Activated CD8-positive, alpha-beta T cell treated with anti-CD3 and anti-CD28 coated beads, Interleukin-2, amount 10 ng/mL, durations not matched to agents 7 days and 5 days (primary cell): ENCODE data around the gene ADAMTSL5. TPM values are rescaled to one million over a fixed set of nuclear protein-coding genes. Genes with fewer than 3 reads are reported as not detected.
"Not testable (repeated sequence)": the region's sequence is repeated elsewhere in the genome, so short reads cannot be mapped to it uniquely, and the experiment has no call there.

Source experiments
- ATAC-seq: fragments of 150-1000 bp; cut with Tn5 transposase; one replicate; pipeline ENCODE4 v1.10.0; 2021; ENCODE audit warnings: moderate library complexity
- CTCF ChIA-PET: fragments of 350-600 bp; sonication (Branson Sonifier 250); formaldehyde crosslinking; loops from one replicate; lab custom pipeline; 2021; ENCODE audit warnings: antibody characterized with exemption; lab: Charles Lee
- POLR2A ChIA-PET: fragments of 350-600 bp; sonication (Branson Sonifier 250); formaldehyde crosslinking; loops from one replicate; lab custom pipeline; 2021; ENCODE audit warnings: antibody characterized with exemption; lab: Charles Lee
- DNase-seq: peaks from one replicate; pipeline ENCODE4 v3.0.0-alpha.2; 2020
- H3K27ac Mint-ChIP-seq: one replicate; pipeline ENCODE4 v1.8.0; 2021; ENCODE audit warnings: mild to moderate bottlenecking, mixed read lengths
- H3K27me3 Mint-ChIP-seq: one replicate; pipeline ENCODE4 v1.8.0; 2021; ENCODE audit warnings: low read depth, mixed read lengths
- H3K36me3 Mint-ChIP-seq: one replicate; pipeline ENCODE4 v1.8.0; 2021; ENCODE audit warnings: low read depth, mixed read lengths
- H3K4me1 Mint-ChIP-seq: one replicate; pipeline ENCODE4 v1.8.0; 2021; ENCODE audit warnings: low read depth, mixed read lengths
- H3K4me3 Mint-ChIP-seq: one replicate; pipeline ENCODE4 v1.8.0; 2021; ENCODE audit warnings: mild to moderate bottlenecking, mixed read lengths
- H3K9me3 Mint-ChIP-seq: one replicate; pipeline ENCODE4 v1.8.0; 2022; ENCODE audit warnings: mixed read lengths; ENCODE audit not compliant: insufficient read depth
- total RNA-seq, 2 experiments: library from RNA; stranded (reverse); gene quantifications; one replicate each; pipeline ENCODE4 v1.2.3, GENCODE V29; 2021

The ADAMTSL5 gene
- total RNA-seq, 2 experiments from 2014 or later = 2.8 to 3.9 TPM

DNA sequence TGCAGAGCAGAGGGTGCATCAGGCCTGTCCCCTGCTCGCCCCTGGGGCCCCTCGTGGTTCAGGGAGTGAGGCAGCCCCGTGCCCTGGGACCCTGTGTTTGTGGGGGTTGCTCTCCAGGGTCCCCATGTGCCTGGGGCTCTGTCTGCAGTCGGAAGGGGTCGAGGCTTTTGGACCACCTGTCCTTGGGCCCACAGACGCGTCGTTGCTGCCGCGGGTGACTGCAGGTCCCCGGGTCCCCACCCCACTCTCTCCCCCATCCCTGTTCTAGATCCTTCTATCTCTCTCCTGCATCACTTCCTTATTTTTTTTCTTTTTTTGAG, 24.6 kb downstream of the ADAMTSL5 start:
- no peak overlapping the region for H3K27ac Mint-ChIP-seq
- peaks cover 5% of the 10 kb centered on the region for H3K27me3 Mint-ChIP-seq
- CTCF ChIA-PET = interaction anchor here (1.1 kb wide), 1 partner anchor 222 kb away, joined by 4 read pairs; no protein-coding TSS in a partner anchor
- POLR2A ChIA-PET = no interaction called here
- H3K9me3 Mint-ChIP-seq = no peaks in the 10 kb centered on the region
- no peaks in the 10 kb centered on the region for H3K36me3 Mint-ChIP-seq
- no peak for ATAC-seq
- H3K4me1 Mint-ChIP-seq = peaks cover 13% of the 10 kb centered on the region
- no peak for DNase-seq
- no peak overlapping the region for H3K4me3 Mint-ChIP-seq

- POLR2A ChIA-PET = no interaction called here
Measured at GRCh38 chr19:1487576-1488281, 25.1 kb downstream of the ADAMTSL5 start.

DNA sequence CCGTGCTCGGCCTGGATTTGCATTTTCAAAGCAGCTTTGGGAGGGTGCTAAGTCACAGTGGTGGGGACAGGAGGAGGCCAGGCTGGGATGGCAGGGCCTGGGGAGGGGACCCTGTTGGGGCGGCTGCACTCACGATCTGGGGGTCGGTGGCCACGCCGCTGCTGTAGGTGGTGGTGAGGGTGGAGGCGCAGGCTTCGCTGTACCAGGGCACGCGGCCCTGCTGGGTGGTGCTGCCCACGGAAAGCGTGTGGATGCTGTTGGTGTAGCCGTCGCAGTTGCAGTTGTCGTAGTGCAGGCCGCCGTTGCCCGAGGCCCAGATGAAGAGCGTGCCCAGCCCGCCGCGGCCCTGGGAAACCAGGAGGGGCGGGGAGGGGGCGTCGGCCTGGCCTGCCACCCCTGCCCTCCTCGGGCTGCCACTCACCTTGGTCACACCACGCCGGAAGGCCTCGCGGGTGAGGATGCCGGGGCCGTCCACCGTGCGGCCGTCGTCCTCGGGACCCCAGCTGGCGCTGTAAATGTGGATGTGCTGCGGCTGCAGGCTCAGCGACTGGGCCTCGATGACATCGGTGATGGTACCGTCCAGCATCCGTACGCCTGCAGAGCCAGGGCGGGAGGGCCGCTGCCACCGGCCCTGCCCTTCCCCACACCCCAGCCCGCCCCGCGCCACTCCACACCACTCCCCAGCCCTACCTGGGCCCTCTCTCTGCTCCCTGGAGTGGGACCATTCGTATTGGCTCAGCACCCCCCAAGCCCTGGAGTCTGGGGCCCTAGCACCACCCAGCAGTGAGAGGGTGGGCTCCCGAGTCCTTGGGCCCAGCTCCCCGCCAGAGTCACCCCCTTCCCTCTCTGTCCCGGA, 25.9 kb downstream of the ADAMTSL5 start:
- H3K27ac Mint-ChIP-seq = no peak overlapping the region
- no peaks in the 10 kb centered on the region for H3K9me3 Mint-ChIP-seq
- ATAC-seq (no peak), DNase-seq (no peak)
- H3K4me3 Mint-ChIP-seq = no peak overlapping the region
- peaks cover 4% of the 10 kb centered on the region for H3K27me3 Mint-ChIP-seq
- ChIA-PET CTCF (no interaction called here), POLR2A (no interaction called here)
- peaks cover 12% of the 10 kb centered on the region for H3K4me1 Mint-ChIP-seq
- no peaks in the 10 kb centered on the region for H3K36me3 Mint-ChIP-seq

More at GRCh38 chr19:1487576-1488281, 25.1 kb downstream of the ADAMTSL5 start:
- H3K4me1 Mint-ChIP-seq = peaks cover 13% of the 10 kb centered on the region
- DNase-seq (no peak), ATAC-seq (no peak)
- H3K9me3 Mint-ChIP-seq = no peaks in the 10 kb centered on the region
- peaks cover 5% of the 10 kb centered on the region for H3K27me3 Mint-ChIP-seq
- no peak overlapping the region for H3K27ac Mint-ChIP-seq
- CTCF ChIA-PET = no interaction called here
- H3K36me3 Mint-ChIP-seq = no peaks in the 10 kb centered on the region
- H3K4me3 Mint-ChIP-seq = no peak overlapping the region

DNA sequence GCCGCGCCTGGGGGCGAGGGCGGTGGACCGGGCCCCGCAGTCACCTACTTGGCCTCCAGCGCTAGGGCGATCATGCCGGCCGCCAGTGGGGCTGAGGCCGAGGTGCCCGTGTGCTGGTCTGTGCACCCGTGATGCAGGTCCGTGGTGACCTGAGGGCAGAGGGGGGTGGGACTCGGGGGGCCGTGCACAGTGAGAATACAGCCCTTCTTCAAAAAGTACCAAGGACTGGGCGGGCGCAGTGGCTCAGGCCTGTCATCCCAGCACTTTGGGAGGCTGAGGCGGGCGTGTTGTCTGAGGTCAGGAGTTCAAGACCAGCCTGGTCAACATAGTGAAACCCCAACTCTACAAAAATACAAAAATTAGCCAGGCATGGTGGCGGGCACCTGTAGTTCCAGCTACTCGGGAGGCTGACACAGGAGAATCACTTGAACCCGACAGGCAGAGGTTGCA, 28.8 kb downstream of the ADAMTSL5 start:
- DNase-seq (no peak), ATAC-seq (no peak)
- Mint-ChIP-seq H3K4me1 (peaks cover 7% of the 10 kb centered on the region), H3K27me3 (no peaks in the 10 kb centered on the region), H3K27ac (no peak overlapping the region), H3K36me3 (peaks cover 3% of the 10 kb centered on the region), H3K4me3 (no peak overlapping the region), H3K9me3 (no peaks in the 10 kb centered on the region)
- ChIA-PET POLR2A (no interaction called here), CTCF (no interaction called here)

DNA sequence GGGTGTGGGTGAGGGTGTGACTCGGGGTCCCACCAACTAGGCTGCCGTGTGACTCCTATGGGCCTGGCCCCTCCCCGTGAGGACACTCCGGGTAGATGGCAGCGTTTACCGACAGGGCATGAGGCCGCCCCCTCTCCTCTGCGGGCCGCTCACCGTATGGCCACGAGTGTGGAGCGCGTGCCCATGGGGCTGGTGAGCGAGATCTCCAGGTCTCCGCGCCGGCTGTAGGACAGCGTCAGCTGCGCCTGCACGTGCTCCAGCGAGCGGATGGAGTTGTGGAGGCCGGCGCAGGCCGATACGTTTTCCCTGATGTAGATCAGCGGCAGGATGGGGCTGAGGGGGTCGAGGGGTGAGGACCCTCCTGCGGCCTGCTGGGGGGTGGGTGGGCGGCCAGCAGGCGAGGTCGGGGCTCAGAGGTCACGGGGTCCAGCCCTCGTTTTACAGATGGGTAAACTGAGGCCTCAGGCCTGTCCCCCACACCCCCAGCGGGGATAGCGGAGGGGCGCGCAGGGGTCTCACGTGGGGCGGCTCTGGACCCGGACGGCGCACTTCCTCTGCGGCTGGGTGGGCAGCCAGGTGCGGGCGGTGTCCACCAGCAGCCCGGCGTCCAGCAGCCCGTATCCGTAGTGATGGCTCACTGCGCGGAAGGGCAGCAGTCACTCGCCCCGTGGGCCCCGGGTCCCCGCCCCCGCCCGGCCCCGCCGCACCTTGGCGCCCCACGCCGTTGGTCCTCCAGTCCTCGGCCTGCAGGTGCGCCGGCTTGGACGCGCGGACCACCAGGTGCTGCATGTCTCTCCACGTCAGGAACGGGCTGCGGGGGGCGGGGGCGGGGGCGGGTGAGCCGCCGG, 29.5 kb downstream of the ADAMTSL5 start:
- ATAC-seq = no peak
- peaks cover 4% of the 10 kb centered on the region for H3K36me3 Mint-ChIP-seq
- no peaks in the 10 kb centered on the region for H3K9me3 Mint-ChIP-seq
- no peak for DNase-seq
- peaks cover 8% of the 10 kb centered on the region for H3K4me1 Mint-ChIP-seq
- ChIA-PET POLR2A (no interaction called here), CTCF (no interaction called here)
- H3K4me3 Mint-ChIP-seq = no peak overlapping the region
- H3K27ac Mint-ChIP-seq = no peak overlapping the region
- H3K27me3 Mint-ChIP-seq = no peaks in the 10 kb centered on the region

GRCh38 chr19:1482361-1483130, 30.3 kb downstream of the ADAMTSL5 start:
- ATAC-seq (no peak), DNase-seq (no peak)
- H3K4me1 Mint-ChIP-seq = peaks cover 11% of the 10 kb centered on the region
- no peaks in the 10 kb centered on the region for H3K9me3 Mint-ChIP-seq
- H3K36me3 Mint-ChIP-seq = peaks cover 4% of the 10 kb centered on the region
- no peaks in the 10 kb centered on the region for H3K27me3 Mint-ChIP-seq
- POLR2A ChIA-PET = no interaction called here
- CTCF ChIA-PET = no interaction called here
- no peak overlapping the region for H3K4me3 Mint-ChIP-seq
- no peak overlapping the region for H3K27ac Mint-ChIP-seq

DNA sequence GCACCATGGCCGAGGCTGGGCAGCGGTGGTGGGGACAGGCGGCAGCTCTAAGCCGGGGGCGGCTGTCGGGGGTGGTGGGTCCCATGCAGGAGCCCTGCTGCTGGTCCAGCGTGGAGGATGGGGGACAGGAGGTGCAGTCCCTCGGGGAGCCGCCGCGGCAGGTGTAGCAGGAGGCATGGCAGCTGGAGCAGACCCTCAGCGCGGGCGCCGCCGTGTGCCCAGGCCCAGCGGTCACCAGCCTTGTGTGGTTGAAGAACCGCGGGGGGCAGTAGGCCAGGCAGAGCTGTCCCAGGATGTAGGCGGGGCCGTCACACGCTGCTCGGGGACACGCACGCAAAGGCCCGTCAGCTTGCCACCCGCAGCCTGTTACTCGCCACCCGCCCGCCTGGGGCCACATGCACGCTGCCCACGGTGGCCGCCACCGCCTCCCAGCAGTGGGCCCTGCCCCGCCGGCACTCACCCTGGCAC, 30.9 kb downstream of the ADAMTSL5 start:
- H3K27me3 Mint-ChIP-seq = no peaks in the 10 kb centered on the region
- CTCF ChIA-PET = no interaction called here

GRCh38 chr19:1481224-1481892, 31.5 kb downstream of the ADAMTSL5 start:
- DNase-seq (no peak), ATAC-seq (no peak)
- no peak overlapping the region for H3K27ac Mint-ChIP-seq
- CTCF ChIA-PET = no interaction called here
- no peaks in the 10 kb centered on the region for H3K9me3 Mint-ChIP-seq
- no peaks in the 10 kb centered on the region for H3K27me3 Mint-ChIP-seq
- POLR2A ChIA-PET = no interaction called here
- H3K4me1 Mint-ChIP-seq = peaks cover 18% of the 10 kb centered on the region
- no peak overlapping the region for H3K4me3 Mint-ChIP-seq
- H3K36me3 Mint-ChIP-seq = peaks cover 9% of the 10 kb centered on the region

More for the DNA sequence above, 30.9 kb downstream of the ADAMTSL5 start:
- no peak for DNase-seq
- POLR2A ChIA-PET = no interaction called here
- Mint-ChIP-seq H3K4me1 (peaks cover 17% of the 10 kb centered on the region), H3K27ac (no peak overlapping the region), H3K4me3 (no peak overlapping the region), H3K36me3 (peaks cover 9% of the 10 kb centered on the region), H3K9me3 (no peaks in the 10 kb centered on the region)
- ATAC-seq = no peak

DNA sequence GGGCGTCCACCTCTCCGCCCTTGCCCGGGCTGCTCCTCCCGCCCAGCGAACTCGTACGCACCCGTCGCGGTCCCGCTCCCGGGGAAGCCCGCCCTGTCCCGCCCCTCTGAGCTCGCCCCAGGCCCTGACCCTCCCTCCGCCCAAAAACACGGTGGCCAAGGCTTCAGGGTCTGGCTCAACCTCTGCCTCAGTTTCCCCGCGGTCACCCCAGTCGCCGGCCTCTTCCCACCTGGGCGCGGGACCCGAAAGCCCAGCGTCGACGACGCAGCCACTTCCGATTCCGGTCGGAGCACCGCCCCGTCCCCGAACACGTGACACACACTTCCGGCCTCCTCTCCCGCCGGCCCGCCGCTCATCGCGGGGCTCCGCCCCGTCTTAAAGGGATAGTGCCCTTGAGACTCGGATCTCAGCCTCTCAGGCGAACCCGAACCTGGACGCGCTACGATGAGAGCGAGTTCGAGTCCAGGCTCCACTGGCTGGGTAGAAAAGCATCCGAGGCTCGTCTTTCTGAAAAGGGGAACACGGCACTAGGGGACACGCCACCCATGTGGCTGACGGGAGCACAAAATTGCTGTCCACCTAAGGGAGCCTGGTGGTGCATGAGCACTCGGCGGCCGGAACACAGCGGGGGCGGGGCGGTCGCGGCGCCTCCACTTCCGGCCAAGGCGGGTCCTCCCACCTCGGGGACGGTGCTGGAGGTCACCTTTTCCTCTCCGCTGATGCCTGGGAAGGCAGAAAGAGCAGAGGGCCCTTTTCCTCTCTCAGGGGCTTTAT, 33.7 kb downstream of the ADAMTSL5 start, which contains the start of gene C19orf25:
Gene C19orf25 (minus strand): TSS at position 282 of the 774 bp plus-strand sequence. CDS start 312 bp downstream, outside the sequence.
- Mint-ChIP-seq H3K27me3 (no peaks in the 10 kb centered on the region), H3K36me3 (peaks cover 9% of the 10 kb centered on the region), H3K4me1 (peaks cover 18% of the 10 kb centered on the region), H3K9me3 (no peaks in the 10 kb centered on the region), H3K4me3 (peak within 1 kb of the TSS; percentile 99), H3K27ac (peak within 1 kb of the TSS; percentile 98)
- peak; percentile 96 for DNase-seq
- peak; percentile 94 for ATAC-seq
- ChIA-PET CTCF (no interaction called here), POLR2A (interaction anchor here (0.6 kb wide), 1 partner anchor 65 kb away, joined by 3 read pairs; no protein-coding TSS in a partner anchor)

DNA sequence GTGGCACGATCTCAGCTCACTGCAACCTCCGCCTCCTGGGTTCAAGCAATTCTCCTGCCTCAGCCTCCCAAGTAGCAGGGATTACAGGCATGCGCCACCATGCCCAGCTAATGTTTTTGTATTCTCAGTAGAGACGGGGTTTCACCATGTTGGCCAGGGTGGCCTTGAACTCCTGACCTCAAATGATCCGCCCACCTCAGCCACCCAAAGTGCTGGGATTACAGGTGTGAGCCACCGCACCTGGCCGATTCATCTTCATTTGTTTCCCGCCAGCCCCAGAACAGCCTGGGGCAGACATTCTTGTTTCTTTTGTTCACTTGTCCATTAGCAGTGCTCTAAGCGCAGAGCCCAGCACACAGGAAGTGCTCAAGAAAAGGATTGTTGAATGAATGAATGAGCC, 35.8 kb downstream of the ADAMTSL5 start:
- peak overlapping the region; percentile 58 for H3K4me3 Mint-ChIP-seq
- peaks cover 18% of the 10 kb centered on the region for H3K4me1 Mint-ChIP-seq
- CTCF ChIA-PET = interaction anchor here (0.6 kb wide), 1 partner anchor 62 kb away, joined by 3 read pairs; no protein-coding TSS in a partner anchor
- ATAC-seq, H3K9me3 Mint-ChIP-seq, POLR2A ChIA-PET, DNase-seq, H3K27me3 Mint-ChIP-seq: not testable (repeated sequence)
- peaks cover 11% of the 10 kb centered on the region for H3K36me3 Mint-ChIP-seq
- H3K27ac Mint-ChIP-seq = peak overlapping the region; percentile 39
